HG02642 (cell line): ENCODE results near the gene RIPOR2.

Experiments
- ATAC-seq: cut with Tn5 transposase; IDR thresholded peaks from one replicate; pipeline ENCODE4 v1.9.1; 2021; ENCODE audit warnings: mild to moderate bottlenecking; ENCODE audit not compliant: unreplicated experiment, poor library complexity

The RIPOR2 gene

GRCh38 chr6:24827162-24827561, 108.6 kb downstream of the RIPOR2 start:
- no peak for ATAC-seq

GRCh38 chr6:24825130-24825630, 110.6 kb downstream of the RIPOR2 start:
- no peak for ATAC-seq

- no peak for ATAC-seq
Measured at GRCh38 chr6:24824142-24824938, 111.4 kb downstream of the RIPOR2 start.

DNA sequence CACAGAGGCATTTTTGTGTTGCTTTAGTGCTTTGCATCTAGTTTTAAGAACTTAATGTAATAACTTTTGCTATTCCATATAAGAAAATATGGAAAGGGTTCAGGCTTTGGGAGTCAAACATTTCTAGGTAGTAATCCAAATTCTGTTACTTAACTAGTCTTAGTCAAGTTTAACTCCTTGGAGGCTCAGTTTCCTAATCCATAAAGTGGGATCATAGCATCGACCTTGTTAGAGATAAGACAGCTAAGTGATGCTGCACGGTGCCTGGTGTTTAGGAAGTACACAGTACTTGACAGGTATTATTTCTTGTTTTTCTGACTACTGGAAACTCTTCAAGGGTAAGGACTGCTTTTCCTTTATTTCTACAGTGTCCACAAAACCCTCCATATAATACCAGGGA, 112.6 kb downstream of the RIPOR2 start:
- ATAC-seq: no peak

- ATAC-seq: no peak
Measured at GRCh38 chr6:24822696-24823095, 113.1 kb downstream of the RIPOR2 start.

DNA sequence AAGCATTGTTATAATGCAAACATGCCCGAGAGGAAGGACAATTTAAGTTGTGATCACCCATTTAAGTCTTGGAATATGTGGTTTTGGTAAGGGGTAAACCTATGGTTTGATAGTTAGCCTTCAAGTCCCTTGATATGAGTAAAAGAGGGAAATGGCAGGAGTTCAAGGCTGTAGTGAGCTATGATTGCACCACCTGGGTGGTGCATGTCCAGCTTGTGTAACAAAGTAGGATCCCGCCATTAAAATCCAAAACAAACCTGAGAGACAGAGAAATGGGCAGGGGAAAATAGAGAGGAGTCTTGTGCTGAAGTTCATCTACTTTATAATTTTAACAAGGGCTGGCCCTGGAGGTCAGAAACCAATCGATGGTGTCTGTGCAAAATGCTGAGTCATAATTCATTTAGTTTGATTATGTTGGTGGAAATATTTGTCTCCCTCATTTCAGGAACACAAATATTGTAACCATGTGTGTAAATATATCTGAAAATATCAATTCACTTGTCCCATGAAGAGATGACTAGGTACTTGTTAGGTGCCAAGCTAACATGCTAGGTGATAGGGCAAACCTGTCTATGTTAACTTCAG, 113.8 kb downstream of the RIPOR2 start:
- no peak for ATAC-seq

DNA sequence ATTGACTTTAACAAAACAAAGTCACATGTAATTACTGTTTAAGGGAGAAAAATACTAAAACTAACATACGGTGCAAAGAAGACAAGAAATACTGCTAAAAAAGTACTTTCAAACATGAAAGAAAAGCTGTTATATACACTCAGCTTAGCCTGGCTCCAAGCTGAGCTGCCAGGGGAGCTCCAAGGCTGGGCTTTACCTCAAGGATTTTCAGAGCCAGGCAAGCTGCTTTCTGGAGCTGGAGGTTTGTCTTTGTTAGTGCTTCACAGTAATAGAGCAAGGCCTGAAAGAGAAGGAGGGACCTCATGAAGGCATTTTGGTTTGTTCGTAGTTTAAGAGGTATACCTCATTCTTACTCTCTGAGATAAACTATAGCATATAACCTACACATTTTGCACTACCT, 117.4 kb downstream of the RIPOR2 start:
- no peak for ATAC-seq

DNA sequence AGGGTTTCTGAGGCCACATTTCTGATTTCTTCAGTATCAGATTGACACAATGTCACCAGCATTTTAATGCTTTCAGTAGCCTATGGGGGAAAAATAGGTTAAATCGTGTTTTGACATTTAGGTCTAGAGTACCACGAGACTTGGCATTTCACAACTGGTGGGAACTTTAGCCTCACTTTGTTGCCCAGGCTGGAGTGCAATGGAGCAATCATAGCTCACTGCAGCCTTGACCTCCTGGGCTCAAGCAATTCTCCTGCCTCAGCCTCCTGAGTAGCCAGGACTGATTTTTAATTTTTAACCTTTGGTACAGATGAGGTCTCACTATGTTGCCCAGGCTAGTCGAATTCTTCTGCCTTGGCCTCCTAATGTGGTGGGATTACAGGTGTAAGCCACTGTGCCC, 126.0 kb downstream of the RIPOR2 start:
- ATAC-seq: no peak

DNA sequence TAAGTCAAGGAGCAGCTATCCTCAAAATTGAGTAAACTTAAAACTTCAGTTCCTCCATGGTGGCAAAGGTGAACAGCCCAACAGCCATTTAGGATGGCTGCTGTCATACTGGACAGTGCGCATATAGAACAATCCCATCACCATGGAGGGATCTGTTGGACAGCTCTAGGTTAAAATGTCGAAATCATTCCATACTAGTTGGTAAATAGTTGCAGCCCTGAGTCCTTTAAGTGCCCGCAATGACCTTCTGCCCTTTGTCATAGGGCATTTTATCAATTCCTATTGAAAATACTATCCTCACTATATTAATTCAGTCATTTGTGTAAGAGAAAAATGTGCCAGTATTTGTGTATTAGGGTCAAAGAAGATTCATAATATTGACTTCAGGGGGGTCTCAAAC, 128.2 kb downstream of the RIPOR2 start:
- ATAC-seq: no peak

DNA sequence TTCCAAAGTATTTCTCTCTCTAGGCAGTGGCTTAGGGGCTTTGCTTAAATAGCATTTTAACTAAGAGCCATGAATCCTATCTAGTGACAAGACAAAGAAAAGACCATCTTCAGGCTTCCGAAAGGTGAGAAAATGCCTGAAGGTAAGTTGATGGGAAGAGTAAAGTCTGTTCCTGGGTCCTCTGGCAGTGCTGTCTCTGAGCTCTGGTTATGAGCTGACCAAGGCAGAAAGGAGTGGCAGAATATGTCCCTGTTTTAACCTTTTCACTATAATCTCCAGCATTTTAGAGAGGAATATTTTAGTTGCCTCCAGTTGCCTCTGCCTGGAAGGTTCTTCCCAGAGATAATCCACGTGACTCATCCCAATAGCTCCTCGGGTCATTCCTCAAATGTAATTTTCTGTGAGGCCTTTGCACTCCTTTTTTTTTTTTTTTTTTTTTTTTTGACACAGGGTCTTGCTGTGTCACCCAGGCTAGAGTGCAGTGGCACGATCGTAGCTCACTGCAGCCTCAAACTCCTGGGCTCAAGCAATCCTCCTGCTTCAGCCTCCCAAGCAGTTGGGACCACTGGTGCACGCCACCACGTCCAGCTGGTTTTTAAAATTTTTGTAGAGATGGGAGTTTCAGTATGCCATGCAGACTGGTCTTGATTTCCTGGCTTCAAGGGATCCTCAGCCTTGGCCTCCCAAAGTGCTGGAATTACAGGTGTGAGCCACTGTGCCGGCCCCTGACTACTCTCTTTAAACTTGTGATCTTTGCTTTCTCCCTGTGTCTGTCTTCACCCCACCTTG, 133.3 kb downstream of the RIPOR2 start:
- ATAC-seq: no peak

GRCh38 chr6:24799541-24799915, 136.2 kb downstream of the RIPOR2 start:
- no peak for ATAC-seq

DNA sequence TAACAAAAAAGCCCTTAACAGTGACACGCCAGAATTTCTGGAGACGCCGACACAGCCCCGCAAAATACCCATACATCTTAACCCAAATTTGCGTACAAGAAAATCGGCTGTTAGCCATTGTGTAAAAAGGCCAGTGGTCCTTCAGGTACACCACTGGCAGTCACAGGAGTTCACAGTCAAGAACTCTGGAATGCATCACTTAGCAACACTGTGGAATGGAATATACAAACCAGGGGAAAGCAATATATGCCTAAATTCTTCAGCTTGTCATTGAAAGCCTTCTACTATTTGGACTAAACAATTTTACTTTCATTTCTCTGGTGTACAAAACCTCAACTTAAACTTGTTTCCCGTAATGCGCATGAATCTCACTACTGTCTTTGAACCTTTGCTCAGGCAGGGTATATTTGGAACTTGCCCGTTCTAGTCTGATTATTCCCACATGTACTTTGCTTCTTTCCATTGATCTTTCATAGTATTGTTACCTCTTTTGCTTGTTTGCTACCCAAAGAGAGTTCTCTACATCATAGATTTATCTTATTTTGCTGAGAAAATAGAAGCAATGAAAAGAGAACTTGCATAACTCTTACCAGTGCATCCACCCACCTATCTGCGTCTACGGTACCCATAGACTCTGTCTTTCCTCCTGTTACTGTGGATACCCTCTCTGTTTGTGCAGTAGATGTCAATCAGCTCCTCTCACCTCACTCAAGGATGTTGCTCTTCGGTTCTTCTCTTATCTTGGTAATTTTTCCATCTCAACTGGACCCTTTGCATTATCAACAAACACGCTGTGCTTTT, 136.8 kb downstream of the RIPOR2 start, which contains the start of gene ARMH2:
Gene ARMH2, minus strand, starts transcription at position 178 of the 801 bp plus-strand sequence. Its CDS starts 60 bp downstream, at position 118.
- ATAC-seq: no peak

DNA sequence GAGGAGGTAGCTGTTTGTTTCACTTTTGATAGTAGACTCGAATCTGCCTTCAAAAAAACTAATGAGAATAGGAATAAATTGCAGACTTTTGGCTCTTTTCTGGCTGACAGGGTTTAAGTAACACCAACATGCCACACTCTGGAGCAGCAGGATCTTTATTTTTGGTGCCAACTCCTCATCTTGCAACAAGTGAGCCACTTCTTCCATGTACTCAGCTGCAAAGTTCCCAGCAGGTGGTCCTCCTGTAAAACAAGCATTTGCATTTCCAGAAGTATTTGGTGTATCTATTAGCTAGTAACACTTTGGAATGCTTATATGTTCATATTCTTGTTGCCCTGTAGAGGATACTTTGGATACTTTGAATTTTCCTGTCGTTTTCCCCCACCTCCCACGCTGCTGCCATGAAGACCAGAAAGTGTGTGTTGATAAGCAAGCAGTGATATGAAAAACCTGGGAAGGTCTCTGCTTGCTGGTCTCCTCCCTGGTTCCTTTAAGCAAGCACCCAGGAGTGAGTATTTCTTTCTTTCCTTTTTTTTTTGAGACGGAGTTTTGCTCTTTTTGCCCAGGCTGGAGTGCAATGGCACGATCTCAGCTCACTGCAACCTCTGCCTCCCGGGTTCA, 138.1 kb downstream of the RIPOR2 start:
- no peak for ATAC-seq

GRCh38 chr6:24796616-24797290, 139.0 kb downstream of the RIPOR2 start:
- ATAC-seq: no peak

- no peak for ATAC-seq
Measured at GRCh38 chr6:24795106-24795505, 140.7 kb downstream of the RIPOR2 start.

DNA sequence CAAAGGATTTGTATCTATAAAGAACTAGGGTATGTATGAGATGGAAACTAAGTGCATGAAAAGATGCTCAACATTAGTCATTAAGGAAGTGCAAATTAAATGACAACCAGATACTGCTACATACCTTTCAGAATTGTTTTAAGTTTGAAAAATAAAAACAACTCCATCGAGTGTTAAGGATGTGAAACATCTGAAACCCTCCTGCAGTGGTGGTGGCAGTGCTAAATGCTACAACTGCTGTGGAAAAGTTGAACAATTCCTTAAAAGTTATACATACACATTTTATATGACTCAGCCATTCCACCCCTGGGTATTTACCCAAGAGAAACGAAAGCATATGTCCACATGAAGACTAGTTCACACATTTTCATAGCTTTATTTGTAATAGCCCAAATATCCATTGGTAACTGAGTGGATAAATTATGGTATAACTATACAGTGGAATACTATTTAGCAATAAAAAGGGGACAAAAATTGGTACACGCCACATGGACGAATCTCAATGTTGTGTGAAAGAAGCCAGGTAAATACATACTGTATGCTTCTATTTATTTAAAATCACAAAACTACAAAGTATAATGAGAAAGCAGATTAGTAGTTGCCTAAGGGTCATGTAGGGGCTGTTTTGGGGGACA, 147.6 kb downstream of the RIPOR2 start:
- no peak for ATAC-seq

GRCh38 chr6:24780206-24780605, 155.6 kb downstream of the RIPOR2 start:
- ATAC-seq: no peak

DNA sequence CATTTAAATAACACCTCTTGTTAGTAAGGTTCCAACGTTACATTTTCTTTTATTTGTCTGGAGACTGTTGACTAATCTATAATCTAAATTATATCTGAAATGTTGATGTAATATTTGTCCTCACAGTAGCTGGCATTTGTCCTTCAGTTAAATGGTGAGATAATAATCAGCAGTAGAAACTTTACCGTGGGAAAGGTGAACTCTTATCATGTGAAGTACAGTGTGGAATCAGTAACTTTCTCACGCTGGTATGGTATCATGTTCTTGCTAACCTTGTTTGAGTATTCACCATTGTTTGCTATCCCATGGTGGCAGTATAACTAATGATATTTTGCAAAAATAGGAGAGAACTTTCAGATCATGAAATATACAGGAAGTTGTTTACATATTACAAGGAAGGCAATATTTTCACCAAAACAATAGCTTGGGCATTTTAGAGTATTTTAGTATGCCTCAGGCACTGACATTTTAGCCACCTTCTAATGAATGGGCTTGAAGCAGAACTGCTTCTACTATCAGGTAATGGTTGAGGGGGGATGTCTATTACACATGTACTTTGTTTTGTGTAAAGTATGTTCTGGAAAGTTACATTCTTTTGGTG, 156.2 kb downstream of the RIPOR2 start:
- ATAC-seq: no peak
